PFSK-1 (cell line): ENCODE results near the gene GRM4.

Experiments
- POLR2AphosphoS5 ChIP-seq: IDR thresholded peaks from 2 replicates; pipeline ENCODE4 v1.6.1; 2012; ENCODE audit warnings: low read depth, mild to moderate bottlenecking, control low read depth, low read length, moderate library complexity
- REST ChIP-seq, 2 experiments: IDR thresholded peaks; 2 replicates each; pipeline versions ENCODE4 v1.6.1 to v1.8.0; 2011 to 2012; ENCODE audit warnings: low read depth in 2 of 2, low read length in 2 of 2, control low read depth in 1 of 2, inconsistent platforms in 1 of 2, mild to moderate bottlenecking in 1 of 2, moderate library complexity in 1 of 2; ENCODE audit not compliant: insufficient read depth in 1 of 2
- SIN3A ChIP-seq: IDR thresholded peaks from 2 replicates; pipeline ENCODE4 v1.6.1; 2012; ENCODE audit warnings: mild to moderate bottlenecking, low read length, moderate library complexity, borderline replicate concordance; ENCODE audit not compliant: insufficient read depth
- TAF1 ChIP-seq: IDR thresholded peaks from 2 replicates; pipeline ENCODE4 v1.6.1; 2012; ENCODE audit warnings: low read length, control low read depth, borderline replicate concordance; ENCODE audit not compliant: insufficient read depth

GRCh38 chr6:34103321-34103720, 42.6 kb downstream of the GRM4 start:
- no peak for TF ChIP-seq TAF1
- TF ChIP-seq SIN3A, result no peak
- no peak for TF ChIP-seq POLR2AphosphoS5
- TF ChIP-seq REST (IDR thresholded peaks at IDR 0.05; ENCODE audit: insufficient read depth in 1 of 2, low read depth in 2 of 2, low read length in 2 of 2), result no peak
